Astrocyte (in vitro differentiated cells and primary cell): ENCODE results near the gene C4orf54. TPM values are rescaled to one million over a fixed set of nuclear protein-coding genes. Genes with fewer than 3 reads are reported as not detected.

ENCODE experiments used
- DNase-seq: peaks from one replicate; pipeline ENCODE4 v3.0.0-alpha.2; 2010; ENCODE audit warnings: low read depth
- FAIRE-seq: peaks from 2 replicates; lab custom pipeline; 2011; peaks lifted over from hg19 to GRCh38; lab: Jason Lieb, UNC
- H2AFZ ChIP-seq: 2 replicates; pipeline ENCODE4 v1.6.0; 2012; ENCODE audit warnings: low read depth, low read length, inconsistent platforms
- H3K27ac ChIP-seq: 2 replicates; pipeline ENCODE4 v1.5.1; 2011; ENCODE audit warnings: low read depth, low read length, inconsistent platforms
- H3K27me3 ChIP-seq: 2 replicates; pipeline ENCODE4 v1.6.0; 2011; ENCODE audit warnings: low read length, inconsistent platforms; ENCODE audit not compliant: insufficient read depth
- H3K36me3 ChIP-seq: 2 replicates; pipeline ENCODE4 v1.5.1; 2011; ENCODE audit warnings: low read length, inconsistent platforms; ENCODE audit not compliant: insufficient read depth
- H3K4me1 ChIP-seq: 2 replicates; pipeline ENCODE4 v1.5.1; 2011; ENCODE audit warnings: low read length, inconsistent platforms; ENCODE audit not compliant: insufficient read depth
- H3K4me2 ChIP-seq: 2 replicates; pipeline ENCODE4 v1.6.0; 2012; ENCODE audit warnings: low read length, inconsistent platforms
- H3K4me3 ChIP-seq: 2 replicates; pipeline ENCODE4 v1.5.1; 2011; ENCODE audit warnings: low read depth, mild to moderate bottlenecking, low read length, inconsistent platforms; ENCODE audit not compliant: insufficient read depth
- H3K79me2 ChIP-seq: 2 replicates; pipeline ENCODE4 v1.6.0; 2012; ENCODE audit warnings: mild to moderate bottlenecking, low read length, inconsistent platforms; ENCODE audit not compliant: insufficient read depth
- H3K9ac ChIP-seq: 2 replicates; pipeline ENCODE4 v1.6.0; 2012; ENCODE audit warnings: mild to moderate bottlenecking, low read length, inconsistent platforms
- H3K9me3 ChIP-seq: 2 replicates; pipeline ENCODE4 v1.5.1; 2012; ENCODE audit warnings: low read depth, mild to moderate bottlenecking, low read length, inconsistent platforms; ENCODE audit not compliant: insufficient read depth
- H4K20me1 ChIP-seq: 2 replicates; pipeline ENCODE4 v1.6.0; 2012; ENCODE audit warnings: low read length, inconsistent platforms; ENCODE audit not compliant: insufficient read depth
- H3K27ac Mint-ChIP-seq: one replicate; pipeline ENCODE4 v1.8.0; 2021; ENCODE audit warnings: mild to moderate bottlenecking, mixed read lengths; ENCODE audit not compliant: unreplicated experiment
- H3K27me3 Mint-ChIP-seq: one replicate; pipeline ENCODE4 v1.8.0; 2021; ENCODE audit warnings: low read depth, mixed read lengths; ENCODE audit not compliant: unreplicated experiment
- H3K36me3 Mint-ChIP-seq: one replicate; pipeline ENCODE4 v1.8.0; 2021; ENCODE audit warnings: low read depth, mixed read lengths; ENCODE audit not compliant: unreplicated experiment
- H3K4me1 Mint-ChIP-seq: one replicate; pipeline ENCODE4 v1.8.0; 2021; ENCODE audit warnings: low read depth, mixed read lengths; ENCODE audit not compliant: unreplicated experiment
- H3K4me3 Mint-ChIP-seq: one replicate; pipeline ENCODE4 v1.8.0; 2021; ENCODE audit warnings: mild to moderate bottlenecking, moderate library complexity, mixed read lengths; ENCODE audit not compliant: unreplicated experiment
- H3K9me3 Mint-ChIP-seq: one replicate; pipeline ENCODE4 v1.8.0; 2021; ENCODE audit warnings: mild to moderate bottlenecking, mixed read lengths; ENCODE audit not compliant: unreplicated experiment
- CTCF ChIP-seq: IDR thresholded peaks from 2 replicates; pipeline ENCODE4 v1.5.1; 2011; ENCODE audit warnings: low read depth, mild to moderate bottlenecking, inconsistent platforms, low read length, moderate library complexity; ENCODE audit not compliant: insufficient read depth
- EZH2 ChIP-seq: IDR thresholded peaks from 2 replicates; pipeline ENCODE4 v1.6.1; 2012; ENCODE audit warnings: mild to moderate bottlenecking, low read length, inconsistent platforms; ENCODE audit not compliant: insufficient read depth
- total RNA-seq: library from RNA; stranded (reverse); gene quantifications from 2 replicates; pipeline ENCODE4 v1.2.1, GENCODE V29; 2021

The C4orf54 gene
- total RNA-seq, 1 donor from 2014 or later = not detected

- H3K36me3 ChIP-seq = no peaks in the 10 kb centered on the region
- no peaks in the 10 kb centered on the region for H4K20me1 ChIP-seq
- Mint-ChIP-seq H3K27me3 (peaks cover 13% of the 10 kb centered on the region), H3K27ac (no peak overlapping the region), H3K4me3 (no peak overlapping the region), H3K36me3 (no peaks in the 10 kb centered on the region), H3K9me3 (peaks cover 3% of the 10 kb centered on the region), H3K4me1 (no peaks in the 10 kb centered on the region)
- H3K27ac ChIP-seq = no peak overlapping the region
- DNase-seq (no peak), FAIRE-seq (no peak)
- no peak overlapping the region for H3K9ac ChIP-seq
- H3K79me2 ChIP-seq = no peaks in the 10 kb centered on the region
- no peaks in the 10 kb centered on the region for H3K9me3 ChIP-seq
- H2AFZ ChIP-seq = no peak overlapping the region
- H3K4me2 ChIP-seq = no peak overlapping the region
- no peaks in the 10 kb centered on the region for H3K27me3 ChIP-seq
- no peak for TF ChIP-seq EZH2
- no peak for TF ChIP-seq CTCF
- peaks cover 8% of the 10 kb centered on the region for H3K4me1 ChIP-seq
- H3K4me3 ChIP-seq = no peak overlapping the region
Measured at GRCh38 chr4:99651811-99652485, 5.7 kb downstream of the C4orf54 start.

- FAIRE-seq (no peak), DNase-seq (no peak)
- Histone ChIP-seq H3K9me3 (no peaks in the 10 kb centered on the region), H3K27me3 (no peaks in the 10 kb centered on the region), H3K36me3 (no peaks in the 10 kb centered on the region), H3K79me2 (no peaks in the 10 kb centered on the region), H3K4me2 (no peak overlapping the region), H4K20me1 (no peaks in the 10 kb centered on the region), H2AFZ (no peak overlapping the region), H3K4me3 (no peak overlapping the region), H3K9ac (no peak overlapping the region), H3K27ac (no peak overlapping the region), H3K4me1 (peaks cover 8% of the 10 kb centered on the region)
- Mint-ChIP-seq H3K4me3 (no peak overlapping the region), H3K9me3 (peaks cover 3% of the 10 kb centered on the region), H3K27me3 (peaks cover 13% of the 10 kb centered on the region), H3K4me1 (no peaks in the 10 kb centered on the region), H3K27ac (no peak overlapping the region), H3K36me3 (no peaks in the 10 kb centered on the region)
- TF ChIP-seq EZH2 = no peak
- TF ChIP-seq CTCF = no peak
Measured at GRCh38 chr4:99651016-99651769, 6.4 kb downstream of the C4orf54 start.

GRCh38 chr4:99649778-99650177 lies 7.8 kb downstream of the C4orf54 start:
- Histone ChIP-seq H2AFZ (no peak overlapping the region), H3K36me3 (no peaks in the 10 kb centered on the region), H3K9ac (no peak overlapping the region), H3K79me2 (no peaks in the 10 kb centered on the region), H3K27ac (no peak overlapping the region), H3K4me1 (no peaks in the 10 kb centered on the region), H4K20me1 (no peaks in the 10 kb centered on the region), H3K9me3 (no peaks in the 10 kb centered on the region), H3K27me3 (no peaks in the 10 kb centered on the region), H3K4me2 (no peak overlapping the region), H3K4me3 (no peak overlapping the region)
- no peak for TF ChIP-seq EZH2
- no peak for TF ChIP-seq CTCF
- Mint-ChIP-seq H3K27me3 (peaks cover 13% of the 10 kb centered on the region), H3K4me1 (no peaks in the 10 kb centered on the region), H3K27ac (no peak overlapping the region), H3K9me3 (peaks cover 3% of the 10 kb centered on the region), H3K36me3 (no peaks in the 10 kb centered on the region), H3K4me3 (no peak overlapping the region)
- DNase-seq (no peak), FAIRE-seq (no peak)
